Inferior parietal cortex (tissue), 1 donor: ENCODE results near the gene BOLA1.
"Not testable (repeated sequence)": the region's sequence is repeated elsewhere in the genome, so short reads cannot be mapped to it uniquely, and the experiment has no call there.

Experiments used
- DNase-seq: peaks from one replicate; pipeline ENCODE4 v3.0.0-alpha.2; 2016; ENCODE audit errors: extremely low spot score

BOLA1 gene

GRCh38 chr1:149928401-149928724 is 29.0 kb downstream of the BOLA1 start:
- no peak for DNase-seq

- DNase-seq, result no peak
Measured at GRCh38 chr1:149929856-149930255, 30.5 kb downstream of the BOLA1 start.

GRCh38 chr1:149931212-149931790 is 31.9 kb downstream of the BOLA1 start:
- DNase-seq, result no peak

GRCh38 chr1:149932474-149932873 is 33.1 kb downstream of the BOLA1 start:
- DNase-seq, result no peak

- no peak for DNase-seq
Measured at GRCh38 chr1:149933208-149933607, 33.8 kb downstream of the BOLA1 start.

DNA sequence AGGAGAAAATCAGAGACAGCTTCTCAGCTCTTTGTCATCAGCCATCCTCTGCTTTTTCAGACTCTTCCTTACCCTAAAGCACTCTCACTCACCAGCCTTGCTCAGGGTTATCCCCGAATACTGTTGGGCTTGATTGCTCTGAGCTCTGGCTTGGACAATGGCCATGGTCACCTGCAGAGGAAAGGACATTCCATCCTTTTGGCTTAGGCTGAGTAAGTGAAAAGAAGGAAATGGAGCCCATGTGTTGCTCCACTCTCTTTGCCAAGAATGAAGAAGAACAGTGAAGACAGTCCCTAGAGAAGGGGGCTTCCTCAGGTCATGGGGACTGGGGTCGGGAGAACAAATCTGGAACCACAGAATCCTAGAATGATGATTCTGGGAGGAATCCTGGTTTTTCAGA is 35.0 kb downstream of the BOLA1 start:
- no peak for DNase-seq

DNA sequence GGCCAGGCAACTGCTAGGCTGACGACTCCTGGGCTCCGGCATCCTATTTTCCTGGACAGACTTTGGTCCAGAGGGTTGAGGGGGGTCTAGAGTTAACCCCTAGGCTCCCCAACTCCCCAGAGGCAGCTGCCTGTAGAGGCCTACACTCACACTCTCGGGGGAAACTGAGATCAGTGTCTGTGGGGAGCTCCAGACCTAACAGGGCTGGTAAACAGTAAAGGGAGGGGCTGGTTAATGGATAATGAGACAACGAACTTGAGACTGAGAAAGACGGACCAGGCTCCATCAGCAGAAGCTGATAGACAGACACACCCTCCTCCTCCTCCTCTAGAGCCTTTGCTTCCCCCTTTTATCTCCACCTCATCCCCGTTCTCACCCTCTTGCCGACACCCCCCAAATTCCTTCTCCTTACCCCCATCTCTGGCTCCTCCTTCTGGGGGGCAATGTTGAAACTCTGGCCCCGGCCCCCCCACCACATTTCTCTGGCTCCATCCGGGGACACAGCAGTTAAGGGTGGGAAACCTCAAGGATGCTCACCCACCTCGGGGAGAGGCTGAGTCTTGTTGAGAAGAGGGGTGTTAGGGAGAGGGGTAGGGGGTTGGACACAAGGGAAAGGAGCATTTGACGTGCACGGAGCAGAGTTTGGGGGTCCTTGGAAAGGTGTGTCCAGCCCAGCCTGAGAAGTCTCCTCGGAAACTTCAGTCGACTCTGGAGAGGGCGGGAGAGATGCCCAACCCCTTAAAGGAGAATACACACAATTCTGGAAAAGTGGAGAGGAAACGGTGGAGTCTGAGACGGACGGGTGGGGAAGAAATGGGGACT is 37.0 kb downstream of the BOLA1 start, which contains the start of gene MTMR11:
Gene MTMR11, minus strand, starts transcription at position 710 of the 822 bp plus-strand sequence. Its CDS starts 232 bp downstream, at position 478.
- peak; percentile 51 for DNase-seq

DNA sequence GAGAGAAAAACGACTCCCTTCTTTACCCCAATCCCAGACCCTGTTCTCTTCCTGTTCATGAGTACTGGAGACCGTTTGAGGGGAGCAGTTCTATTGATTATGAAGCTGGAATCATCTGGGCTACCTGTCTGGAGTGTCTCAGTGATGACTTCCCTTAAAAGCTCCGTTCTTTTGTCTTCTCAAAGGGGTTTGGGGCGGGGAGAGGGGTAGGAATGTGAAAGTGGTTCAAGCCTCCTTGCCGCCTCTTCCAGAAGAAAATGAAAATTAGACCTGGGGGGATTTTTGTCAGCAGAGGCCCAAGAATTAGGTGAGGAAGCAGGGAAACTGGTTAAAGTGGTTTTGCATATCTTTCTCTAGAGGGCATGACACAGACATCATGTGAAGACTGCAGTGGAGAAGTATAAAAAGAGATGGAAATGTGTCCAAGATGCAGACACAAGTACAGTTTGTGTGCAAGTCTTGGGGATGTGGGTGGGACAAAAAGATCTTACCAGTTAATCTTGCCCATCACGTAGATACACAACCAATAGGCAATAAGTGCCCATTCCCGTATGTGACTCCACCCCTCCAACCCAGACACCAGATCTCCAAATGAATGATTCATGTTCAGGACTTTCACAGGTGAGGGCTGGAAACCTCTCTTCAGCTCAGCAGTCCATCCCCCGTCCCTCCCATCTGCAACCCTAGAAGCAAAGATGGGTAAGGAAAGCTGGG is 37.8 kb downstream of the BOLA1 start:
- peak; percentile 39 for DNase-seq

GRCh38 chr1:149937759-149938158 is 38.4 kb downstream of the BOLA1 start:
- DNase-seq, result no peak

- not testable (repeated sequence) for DNase-seq
Measured at GRCh38 chr1:149938668-149939003, 39.3 kb downstream of the BOLA1 start.

GRCh38 chr1:149940427-149940826 is 41.1 kb downstream of the BOLA1 start:
- DNase-seq, result no peak

DNA sequence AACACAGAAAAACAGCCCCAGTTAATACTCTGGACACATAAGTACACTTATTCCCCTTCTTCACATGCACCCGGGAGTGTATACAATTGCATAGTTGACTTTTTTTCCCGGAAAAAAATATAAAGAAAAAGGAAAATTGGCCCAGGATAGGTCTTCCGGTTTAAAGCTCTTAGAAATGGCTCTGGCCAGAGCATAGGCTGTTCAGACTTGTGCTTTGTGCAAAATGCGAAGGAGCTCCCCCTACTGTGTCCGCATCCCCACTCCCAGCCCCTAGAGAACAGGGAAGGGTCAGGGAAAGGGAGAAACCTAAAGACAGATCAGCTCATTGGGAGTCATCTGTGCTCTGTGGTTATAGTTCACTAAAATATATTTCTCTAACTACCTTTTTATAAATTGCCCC is 42.8 kb downstream of the BOLA1 start:
- no peak for DNase-seq

- DNase-seq, result no peak
Measured at GRCh38 chr1:149942885-149943284, 43.5 kb downstream of the BOLA1 start.

DNA sequence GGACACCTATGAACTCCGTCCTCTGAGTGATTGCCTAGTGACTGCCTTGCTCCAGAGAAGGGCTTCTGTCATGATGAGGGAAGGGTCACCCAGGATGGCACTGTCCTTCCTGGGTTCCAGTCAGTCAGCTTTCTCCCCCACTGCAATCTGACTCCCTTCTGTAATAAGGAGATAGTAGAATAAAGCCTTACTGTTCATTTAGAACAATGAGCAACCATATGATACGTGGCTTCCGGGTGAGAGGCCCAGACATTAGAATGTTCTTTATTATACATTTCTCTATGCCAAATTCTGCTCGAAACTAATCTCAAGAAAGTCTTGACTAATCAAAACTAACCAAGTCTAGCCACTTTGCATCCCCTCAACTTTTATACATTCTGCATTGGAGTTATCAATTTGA is 45.8 kb downstream of the BOLA1 start:
- no peak for DNase-seq

DNA sequence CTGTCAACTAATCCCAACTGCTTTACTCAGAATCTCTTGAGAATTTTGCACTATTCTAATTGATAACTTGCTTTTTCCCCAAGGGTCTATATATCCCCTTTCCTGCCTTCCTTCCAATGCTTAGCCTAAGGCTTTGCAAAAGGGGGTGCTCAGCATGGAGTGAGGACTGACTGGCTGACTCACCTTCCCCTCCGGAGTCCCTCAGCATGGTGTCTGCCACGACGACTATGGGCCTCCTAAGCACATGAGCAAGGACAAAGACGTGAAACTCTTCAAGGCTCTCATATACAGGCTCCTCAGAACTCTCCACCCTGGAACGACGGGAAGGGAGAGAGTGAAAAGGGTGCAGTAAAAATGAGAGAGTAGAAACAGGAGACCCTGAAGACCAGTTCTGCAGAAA is 50.5 kb downstream of the BOLA1 start:
- DNase-seq, result no peak
